Kidney (tissue), 14 donors: Measurements from ENCODE around the gene BCAS3. TPM values are rescaled to one million over a fixed set of nuclear protein-coding genes. Genes with fewer than 3 reads are reported as not detected.
A peak's percentile ranks its signal among the peaks of the same experiment; 100 is the strongest.

Source experiments
- DNase-seq, 5 donors: peaks; one replicate each; pipeline ENCODE4 v3.0.0-alpha.2; 2013 to 2020
- FAIRE-seq: peaks from 2 replicates; lab custom pipeline; 2012; peaks lifted over from hg19 to GRCh38; lab: Jason Lieb, UNC
- H3K27ac ChIP-seq, 2 donors: one replicate each; pipeline ENCODE4 v1.7.0; 2013; ENCODE audit warnings: low read depth in 2 of 2, low read length in 2 of 2, inconsistent platforms in 1 of 2
- H3K27me3 ChIP-seq: one replicate; pipeline ENCODE4 v1.7.1; 2013; ENCODE audit warnings: low read length, inconsistent platforms; ENCODE audit not compliant: control insufficient read depth, insufficient read depth
- H3K36me3 ChIP-seq, 3 donors: one replicate each; pipeline versions ENCODE4 v1.7.0 to v1.7.1; 2013; ENCODE audit warnings: low read length in 3 of 3, control low read depth in 1 of 3, inconsistent platforms in 1 of 3; ENCODE audit not compliant: insufficient read depth in 3 of 3, control insufficient read depth in 2 of 3
- H3K4me1 ChIP-seq, 3 donors: one replicate each; pipeline versions ENCODE4 v1.7.0 to v1.7.1; 2013; ENCODE audit warnings: low read length in 3 of 3, inconsistent platforms in 1 of 3, low read depth in 1 of 3; ENCODE audit not compliant: control insufficient read depth in 2 of 3, insufficient read depth in 2 of 3
- H3K4me3 ChIP-seq, 3 donors: one replicate each; pipeline versions ENCODE4 v1.7.0 to v1.8.1; 2013; ENCODE audit warnings: low read length in 3 of 3, control low read depth in 1 of 3, inconsistent platforms in 1 of 3
- H3K9ac ChIP-seq, 3 donors: one replicate each; pipeline versions ENCODE4 v1.7.0 to v1.7.1; 2013; ENCODE audit warnings: low read length in 3 of 3, control low read depth in 1 of 3, inconsistent platforms in 1 of 3
- H3K9me3 ChIP-seq, 3 donors: one replicate each; pipeline versions ENCODE4 v1.7.0 to v1.7.1; 2013; ENCODE audit warnings: low read length in 3 of 3, control low read depth in 1 of 3, inconsistent platforms in 1 of 3; ENCODE audit not compliant: control insufficient read depth in 2 of 3, insufficient read depth in 1 of 3
- intact Hi-C: fragments of 100-400 bp; cut with DNase I; formaldehyde crosslinking; loops from one replicate; pipeline ENCODE4 v1.11.1; 2022
- polyA plus RNA-seq: library from polyadenylated mRNA; stranded (reverse); fragments of 350-450 nt; fragmentation: Illumina TruSeq; extraction: RNeasy Lipid Tissue Mini Kit (QIAGEN cat#74804); gene quantifications from one replicate; pipeline ENCODE4 v1.2.3, GENCODE V29; 2014; ENCODE audit warnings: low read depth, low replicate concordance; ENCODE audit not compliant: insufficient read depth
- total RNA-seq: library from RNA; stranded (reverse); fragmentation: NEBNext Ultra II Directional; extraction: Animal tissue kit (Norgen Biotek cat#: 25700); gene quantifications from one replicate; pipeline ENCODE4 v1.2.1, GENCODE V29; 2021
- TF ChIP-seq, protein P1 (sequence below): IDR thresholded peaks from 3 replicates; pipeline ENCODE4 v1.5.1; 2012; ENCODE audit warnings: mild to moderate bottlenecking, moderate library complexity, borderline replicate concordance; ENCODE audit not compliant: insufficient read depth; ENCODE audit errors: extremely low read depth
- donor health status: control.
- donor health status: control.
- donor health status: control.
- donor health status: control.
- donor health status: control.
- donor health status: DM: yes; HTN: yes; CAD: no.
- donor health status: Normal renal cell carcinoma (clear cell type).

Gene BCAS3
- total and polyA plus RNA-seq, 2 donors from 2014 or later: 18.3 to 44.1 TPM

DNA sequence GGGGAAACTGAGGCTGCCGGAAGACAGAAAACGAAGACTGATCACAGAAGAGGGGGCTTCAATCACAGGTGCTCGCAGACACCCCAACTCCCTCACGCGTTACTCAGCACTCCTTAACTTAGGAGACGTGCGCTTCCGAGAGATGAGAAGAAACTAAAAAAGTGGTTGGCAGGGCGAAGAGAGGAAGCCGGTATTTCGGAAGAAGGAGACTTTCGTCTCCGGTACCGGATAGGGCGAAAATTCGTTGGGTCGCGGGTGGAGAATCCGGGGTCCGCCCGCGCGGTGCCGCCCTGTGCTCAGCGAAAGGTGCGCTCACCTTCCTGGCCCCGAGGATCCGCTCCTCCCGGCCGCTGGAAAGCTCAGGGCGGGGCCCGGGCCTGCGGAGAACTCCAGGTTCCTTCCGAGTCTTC lies 721.1 kb downstream of the BCAS3 start:
- Histone ChIP-seq H3K27ac (peak overlapping the region; percentile 88 to 95), H3K9me3 (no peaks in the 10 kb centered on the region), H3K27me3 (peaks cover 9% of the 10 kb centered on the region), H3K9ac (peak overlapping the region; percentile 43 to 82 (median 75)), H3K36me3 (peaks cover 0 to 9% (median under 1%) of the 10 kb centered on the region in 3 donors), H3K4me3 (peak overlapping the region; percentile 71 to 86 (median 82)), H3K4me1 (peaks cover 0 to 23% (median 5%) of the 10 kb centered on the region in 3 donors)
- intact Hi-C loops: no loop called here
- FAIRE-seq (no peak), DNase-seq (peak in 4 of 5 donors; percentile 39 to 75 (median 51))
- TF ChIP-seq, protein P1, sequence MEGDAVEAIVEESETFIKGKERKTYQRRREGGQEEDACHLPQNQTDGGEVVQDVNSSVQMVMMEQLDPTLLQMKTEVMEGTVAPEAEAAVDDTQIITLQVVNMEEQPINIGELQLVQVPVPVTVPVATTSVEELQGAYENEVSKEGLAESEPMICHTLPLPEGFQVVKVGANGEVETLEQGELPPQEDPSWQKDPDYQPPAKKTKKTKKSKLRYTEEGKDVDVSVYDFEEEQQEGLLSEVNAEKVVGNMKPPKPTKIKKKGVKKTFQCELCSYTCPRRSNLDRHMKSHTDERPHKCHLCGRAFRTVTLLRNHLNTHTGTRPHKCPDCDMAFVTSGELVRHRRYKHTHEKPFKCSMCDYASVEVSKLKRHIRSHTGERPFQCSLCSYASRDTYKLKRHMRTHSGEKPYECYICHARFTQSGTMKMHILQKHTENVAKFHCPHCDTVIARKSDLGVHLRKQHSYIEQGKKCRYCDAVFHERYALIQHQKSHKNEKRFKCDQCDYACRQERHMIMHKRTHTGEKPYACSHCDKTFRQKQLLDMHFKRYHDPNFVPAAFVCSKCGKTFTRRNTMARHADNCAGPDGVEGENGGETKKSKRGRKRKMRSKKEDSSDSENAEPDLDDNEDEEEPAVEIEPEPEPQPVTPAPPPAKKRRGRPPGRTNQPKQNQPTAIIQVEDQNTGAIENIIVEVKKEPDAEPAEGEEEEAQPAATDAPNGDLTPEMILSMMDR: no peak

DNA sequence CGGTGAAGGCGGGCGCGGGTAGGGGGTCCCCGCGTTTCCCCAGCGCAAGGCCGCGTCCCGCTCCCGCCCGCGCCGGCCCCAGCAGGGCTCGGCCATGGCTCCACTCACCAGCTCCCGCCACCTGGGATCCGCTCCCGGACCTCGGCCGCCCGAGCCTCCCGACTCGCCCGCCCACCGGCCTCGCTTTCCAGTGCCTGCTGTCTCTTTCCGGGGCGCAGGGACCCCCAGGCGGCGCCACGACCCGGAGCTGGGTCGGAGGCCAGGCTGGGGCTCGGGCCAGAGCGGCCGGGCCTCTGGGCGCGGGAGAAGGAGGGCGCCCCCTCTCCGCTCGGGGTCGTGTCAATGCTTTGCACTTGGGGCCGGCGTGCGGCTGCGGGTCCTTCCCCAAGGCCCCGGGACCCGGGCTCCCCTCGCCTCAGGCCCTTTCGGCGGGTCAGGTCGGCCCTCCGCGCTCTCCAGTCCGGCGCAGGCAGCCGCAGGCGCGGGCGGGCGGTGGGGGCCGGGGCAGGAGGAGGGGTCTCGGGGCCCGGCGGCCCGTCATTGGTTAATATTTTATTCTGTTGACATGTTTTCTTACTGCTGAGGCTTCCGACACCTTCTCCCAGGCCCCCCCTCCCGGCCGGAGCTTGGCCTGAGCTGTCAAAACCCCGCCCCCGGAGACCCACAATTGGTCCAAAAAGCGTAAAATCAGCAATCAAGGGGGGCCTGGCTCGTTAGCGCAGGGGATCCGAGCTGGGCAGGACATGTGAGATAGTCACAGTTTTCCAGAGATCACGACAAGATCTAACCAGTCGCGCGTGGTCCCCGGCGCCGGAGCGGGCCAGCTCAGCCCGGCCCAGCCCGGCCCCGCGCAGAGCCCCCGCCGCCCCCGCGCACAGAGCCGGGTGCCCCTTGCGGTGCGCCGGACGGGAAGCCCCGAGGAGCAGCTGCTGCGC lies 721.7 kb downstream of the BCAS3 start, which contains the start of gene TBX2:
TBX2 (plus strand) TSS at position 713 of the 935 bp plus-strand sequence. CDS start 334 bp downstream, outside the sequence.
- H3K9me3 ChIP-seq: no peaks in the 10 kb centered on the region
- peak within 1 kb of the TSS; percentile 77 to 87 (median 86) for H3K4me3 ChIP-seq
- no peak for FAIRE-seq
- H3K27ac ChIP-seq: peak within 1 kb of the TSS; percentile 88 to 95
- peak within 1 kb of the TSS; percentile 43 to 92 (median 82) for H3K9ac ChIP-seq
- H3K4me1 ChIP-seq: peaks cover 0 to 24% (median 1%) of the 10 kb centered on the region in 3 donors
- peaks cover 0 to 12% (median 2%) of the 10 kb centered on the region in 3 donors for H3K36me3 ChIP-seq
- intact Hi-C loops: loop anchor here (5.0 kb wide), 1 partner anchor 397 kb away; no protein-coding TSS in a partner anchor
- TF ChIP-seq, protein P1: no peak
- DNase-seq: peak; percentile 93 to 98 (median 96)
- H3K27me3 ChIP-seq: peaks cover 12% of the 10 kb centered on the region

DNA sequence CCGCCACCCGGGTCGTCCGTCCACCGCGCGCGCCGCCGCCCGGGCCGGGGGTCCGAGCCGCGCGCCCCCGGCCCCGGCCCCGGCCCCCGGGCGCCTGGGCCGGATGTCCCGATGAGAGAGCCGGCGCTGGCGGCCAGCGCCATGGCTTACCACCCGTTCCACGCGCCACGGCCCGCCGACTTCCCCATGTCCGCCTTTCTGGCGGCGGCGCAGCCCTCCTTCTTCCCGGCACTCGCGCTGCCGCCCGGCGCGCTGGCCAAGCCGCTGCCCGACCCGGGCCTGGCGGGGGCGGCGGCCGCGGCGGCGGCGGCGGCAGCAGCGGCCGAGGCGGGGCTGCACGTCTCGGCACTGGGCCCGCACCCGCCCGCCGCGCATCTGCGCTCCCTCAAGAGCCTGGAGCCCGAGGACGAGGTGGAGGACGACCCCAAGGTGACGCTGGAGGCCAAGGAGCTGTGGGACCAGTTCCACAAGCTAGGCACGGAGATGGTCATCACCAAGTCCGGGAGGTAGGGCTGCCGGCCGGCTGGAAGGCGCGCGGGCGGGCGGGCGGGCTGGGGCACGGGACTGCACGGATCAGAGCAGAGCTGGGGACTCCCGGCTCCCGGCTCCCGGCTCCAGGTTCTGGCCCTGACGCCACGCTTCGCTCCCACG lies 722.5 kb downstream of the BCAS3 start:
- TF ChIP-seq, protein P1: no peak
- Histone ChIP-seq H3K27me3 (peaks cover 12% of the 10 kb centered on the region), H3K4me1 (peaks cover 0 to 16% (median 0%) of the 10 kb centered on the region in 3 donors), H3K9ac (peak overlapping the region in 2 of 3 donors; percentile 26 to 92), H3K9me3 (no peaks in the 10 kb centered on the region), H3K4me3 (peak overlapping the region; percentile 77 to 87 (median 80)), H3K36me3 (peaks cover 0 to 12% (median 2%) of the 10 kb centered on the region in 3 donors), H3K27ac (peak overlapping the region; percentile 88 to 95)
- intact Hi-C loops: loop anchor here (5.0 kb wide), 1 partner anchor 398 kb away; no protein-coding TSS in a partner anchor
- FAIRE-seq: no peak
- DNase-seq: peak in 4 of 5 donors; percentile 40 to 76 (median 58)
